Ammon's horn (tissue), 1 donor: ENCODE measurements around the gene RBM48.
"Not testable (repeated sequence)": the region's sequence is repeated elsewhere in the genome, so short reads cannot be mapped to it uniquely, and the experiment has no call there.

Experiments
- DNase-seq: peaks from one replicate; pipeline ENCODE4 v3.0.0-alpha.2; 2016; ENCODE audit warnings: low spot score

Gene RBM48

GRCh38 chr7:92545116-92545515 is 16.5 kb downstream of the RBM48 start:
- not testable (repeated sequence) for DNase-seq

DNA sequence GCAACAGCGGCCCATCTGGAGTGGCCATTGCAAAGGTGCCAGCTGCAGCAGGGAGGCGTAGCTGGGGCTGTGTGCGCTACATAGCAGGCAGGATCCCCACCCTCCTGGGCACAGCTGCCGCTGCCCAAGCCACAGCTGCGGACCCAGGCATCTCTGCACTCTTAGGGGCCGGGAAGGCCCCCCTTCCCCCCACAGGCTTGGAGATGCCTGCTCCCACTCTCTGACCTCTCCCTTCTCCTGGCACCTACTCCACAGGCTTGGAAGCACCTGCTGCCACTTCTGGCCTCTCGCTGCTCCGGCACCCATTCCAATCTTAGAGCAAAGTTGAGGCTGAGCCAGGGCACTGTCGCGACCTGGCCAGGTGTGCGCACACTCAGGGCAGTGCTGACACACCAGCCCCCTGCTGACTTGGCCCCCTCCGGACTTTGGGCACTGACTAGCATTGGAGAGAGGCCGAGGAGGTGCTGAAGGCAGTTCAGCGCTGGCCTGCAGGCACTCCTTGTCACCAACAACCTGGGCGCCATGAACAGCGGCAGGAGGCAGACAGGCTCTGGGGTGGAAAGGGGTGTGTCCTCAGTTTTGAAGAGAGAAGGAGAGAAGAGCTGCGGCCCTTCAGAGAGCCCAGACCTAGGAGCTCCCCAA is 18.4 kb downstream of the RBM48 start:
- DNase-seq: no peak

DNA sequence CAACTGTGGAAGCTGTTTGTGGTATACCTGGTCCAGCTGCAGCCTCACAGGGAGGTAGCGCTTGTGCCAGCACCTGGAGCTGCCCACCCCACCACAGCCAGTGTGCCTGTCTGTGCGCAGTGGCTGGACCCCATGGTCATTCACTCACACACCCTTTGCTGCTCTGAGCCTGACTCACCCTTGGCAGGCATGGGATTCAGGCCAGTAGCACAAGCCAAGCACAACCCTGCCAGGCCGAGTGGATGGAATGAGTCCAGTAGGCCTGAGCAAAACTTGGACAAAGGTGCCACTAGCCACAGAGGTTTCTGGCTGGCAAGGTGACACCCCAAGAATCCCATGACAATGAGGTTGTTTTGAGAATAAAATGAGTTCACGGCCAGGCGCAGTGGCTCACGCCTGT is 19.0 kb downstream of the RBM48 start:
- peak; percentile 41 for DNase-seq

DNA sequence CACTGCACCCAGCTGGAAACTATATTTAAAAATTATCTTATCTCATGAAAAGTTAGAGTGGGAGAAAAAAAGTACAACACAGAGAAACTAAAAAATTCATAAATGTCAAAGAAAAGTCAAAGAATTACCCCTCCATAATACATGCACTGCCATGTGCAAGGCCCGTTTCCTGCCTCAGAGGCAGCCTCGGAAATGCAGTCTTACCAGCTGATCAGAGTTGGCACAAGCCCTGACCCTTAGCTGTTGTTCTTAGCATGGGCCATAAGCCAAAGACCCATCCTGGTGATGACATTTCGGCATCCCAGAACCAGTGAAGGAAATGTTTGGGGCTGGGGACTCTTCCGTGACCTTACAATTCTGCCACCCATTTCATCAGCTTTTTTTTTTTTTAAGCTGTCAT is 21.6 kb downstream of the RBM48 start:
- no peak for DNase-seq

GRCh38 chr7:92557249-92557648 is 28.7 kb downstream of the RBM48 start:
- no peak for DNase-seq

GRCh38 chr7:92557808-92558362 is 29.3 kb downstream of the RBM48 start:
- DNase-seq: no peak

DNA sequence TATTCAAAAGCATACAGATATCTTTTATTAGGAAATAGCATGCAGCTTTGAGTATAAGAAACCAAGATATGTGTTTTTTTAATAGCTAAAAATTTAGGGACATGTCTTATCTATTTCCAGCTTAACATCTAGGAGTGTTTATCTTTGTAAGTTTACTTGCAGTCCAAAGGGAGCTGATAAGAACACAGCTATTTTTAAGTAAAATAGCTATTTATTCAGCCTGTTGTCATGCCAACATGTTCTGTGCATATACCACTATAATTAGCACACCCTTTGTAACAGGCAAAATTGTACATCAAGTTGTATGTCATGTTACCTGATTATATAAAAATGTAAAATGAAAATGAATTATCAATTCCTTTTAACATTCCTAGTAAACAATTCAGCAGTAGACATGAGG is 32.0 kb downstream of the RBM48 start:
- DNase-seq: peak; percentile 18

GRCh38 chr7:92563345-92563744 is 34.8 kb downstream of the RBM48 start:
- DNase-seq: no peak

DNA sequence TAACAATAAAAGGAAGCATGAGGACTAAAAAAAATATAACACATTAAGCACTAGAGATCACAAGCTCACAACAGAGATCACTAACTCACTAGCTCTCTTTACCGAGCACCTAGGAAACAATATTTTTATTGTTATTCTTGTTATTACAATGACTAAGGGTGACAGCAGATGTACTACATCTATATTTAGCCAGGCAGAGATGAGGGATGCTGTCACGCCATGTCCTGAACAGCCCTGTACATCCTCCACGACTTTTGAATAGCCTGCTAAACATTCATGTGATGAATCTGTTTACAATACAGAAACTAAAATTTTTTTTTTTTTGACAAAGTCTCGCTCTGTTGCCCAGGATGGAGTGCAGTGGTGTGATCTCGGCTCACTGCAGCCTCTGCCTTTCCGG is 38.9 kb downstream of the RBM48 start:
- DNase-seq: peak; percentile 74

GRCh38 chr7:92569137-92569536 is 40.5 kb downstream of the RBM48 start:
- DNase-seq: no peak

- no peak for DNase-seq
Measured at GRCh38 chr7:92576296-92576695, 47.7 kb downstream of the RBM48 start.

- no peak for DNase-seq
Measured at GRCh38 chr7:92582948-92583347, 54.4 kb downstream of the RBM48 start.

- DNase-seq: no peak
Measured at GRCh38 chr7:92584953-92585352, 56.4 kb downstream of the RBM48 start.

DNA sequence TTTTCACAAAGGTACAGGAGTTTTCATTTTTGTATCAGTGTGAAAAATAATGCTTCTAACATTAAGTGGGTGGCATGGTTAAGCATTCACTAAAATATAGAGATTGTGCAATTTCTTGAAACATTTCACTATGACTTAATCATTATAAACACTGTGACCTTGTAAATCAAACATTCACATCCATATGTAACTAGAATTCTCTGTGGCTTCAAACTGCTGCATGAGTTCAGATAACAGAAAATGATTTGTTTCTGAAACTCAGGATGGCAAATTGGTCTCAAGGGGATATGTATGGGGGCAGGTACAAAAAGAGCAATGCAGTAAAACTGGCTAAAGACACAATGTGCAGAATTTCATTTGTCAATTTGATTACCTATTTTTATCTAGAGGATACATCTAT is 57.8 kb downstream of the RBM48 start:
- no peak for DNase-seq

GRCh38 chr7:92586841-92587240 is 58.2 kb downstream of the RBM48 start:
- no peak for DNase-seq
